Mesenteric fat pad (tissue), 1 donor: ENCODE data around the gene SMARCA2. TPM values are rescaled to one million over a fixed set of nuclear protein-coding genes. Genes with fewer than 3 reads are reported as not detected.

Source experiments
- DNase-seq: peaks from one replicate; pipeline ENCODE4 v3.0.0-alpha.2; 2020; ENCODE audit warnings: low spot score
- total RNA-seq: library from RNA; stranded (reverse); fragmentation: NEBNext Ultra II Directional; extraction: Animal tissue kit (Norgen Biotek cat#: 25700); gene quantifications from one replicate; pipeline ENCODE4 v1.2.1, GENCODE V29; 2021
- donor health status: DM: yes; HTN: yes; CAD: no.

Gene SMARCA2
- total RNA-seq, 1 donor from 2014 or later, result 136 TPM

GRCh38 chr9:2086971-2087370 is 71.8 kb downstream of the SMARCA2 start:
- no peak for DNase-seq

GRCh38 chr9:2087500-2088313 is 72.6 kb downstream of the SMARCA2 start:
- no peak for DNase-seq

GRCh38 chr9:2093920-2094597 is 78.9 kb downstream of the SMARCA2 start:
- no peak for DNase-seq

- DNase-seq, result no peak
Measured at GRCh38 chr9:2096376-2096970, 81.3 kb downstream of the SMARCA2 start.

DNA sequence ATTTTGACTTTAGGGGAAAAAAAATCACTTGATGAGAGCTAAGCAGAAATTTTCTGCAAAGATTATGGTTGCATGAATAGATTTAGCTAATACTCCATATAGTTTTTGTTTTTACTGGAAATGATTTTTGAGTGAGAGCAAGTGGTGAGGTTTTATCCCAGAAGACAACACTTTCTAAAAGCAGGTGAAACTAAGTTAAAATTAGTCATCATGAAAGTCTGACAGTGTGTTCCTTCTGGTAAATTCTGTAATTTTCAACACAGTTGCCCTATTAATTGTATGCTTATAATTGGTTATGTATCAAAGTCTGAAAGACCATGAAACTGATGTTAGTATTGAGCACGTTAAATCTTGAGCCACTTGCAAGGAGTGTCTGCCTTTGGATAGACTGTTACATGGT is 91.5 kb downstream of the SMARCA2 start:
- DNase-seq, result no peak

- no peak for DNase-seq
Measured at GRCh38 chr9:2107906-2108451, 92.8 kb downstream of the SMARCA2 start.

DNA sequence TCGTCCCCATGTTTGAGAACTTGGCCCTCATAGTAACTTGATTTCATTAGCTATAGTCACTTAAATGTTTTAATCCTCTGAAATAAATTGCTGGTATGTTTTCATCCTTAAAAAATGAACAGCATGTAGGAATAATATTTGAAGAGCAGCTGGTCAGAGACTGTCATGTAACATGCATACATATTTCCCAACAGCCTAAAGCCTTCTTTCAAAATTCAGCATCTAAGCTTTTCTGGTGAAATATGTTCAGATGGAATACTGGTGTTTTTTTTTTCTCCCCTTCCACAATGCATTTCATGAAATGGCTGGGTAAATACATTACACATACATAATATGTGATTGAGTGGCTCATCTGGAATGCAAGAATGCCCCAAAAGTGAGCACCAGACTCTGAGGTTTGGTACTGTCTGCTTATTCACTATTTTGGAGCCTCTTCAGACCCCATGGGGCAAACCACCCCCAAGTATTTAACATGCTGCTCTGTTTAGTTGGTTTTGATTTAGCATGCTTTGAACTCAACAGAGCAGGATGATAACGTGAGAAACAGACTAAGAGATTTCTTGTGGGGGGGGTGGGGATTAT is 94.0 kb downstream of the SMARCA2 start:
- no peak for DNase-seq

GRCh38 chr9:2110036-2110435 is 94.9 kb downstream of the SMARCA2 start:
- DNase-seq, result no peak

DNA sequence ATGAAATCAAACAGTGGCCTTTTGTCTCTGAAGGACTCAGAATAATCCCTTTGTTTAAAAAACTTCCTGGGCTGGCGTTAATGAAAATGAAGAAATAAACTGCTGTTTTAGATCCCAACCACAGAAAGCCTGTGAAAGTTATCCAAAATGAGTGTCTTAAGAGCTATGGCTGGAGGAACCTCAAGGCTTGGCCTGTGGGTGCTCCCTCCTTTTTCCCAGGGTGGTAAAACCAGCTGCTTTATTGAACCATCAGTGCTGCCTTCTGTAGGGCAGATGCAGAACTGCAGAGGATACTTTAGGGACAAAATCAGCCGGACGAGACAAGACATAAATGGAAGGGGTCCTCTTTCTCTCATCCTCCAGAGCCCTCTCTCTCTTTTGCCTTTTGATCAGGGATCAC is 100.9 kb downstream of the SMARCA2 start:
- DNase-seq, result no peak

GRCh38 chr9:2117527-2117926 is 102.4 kb downstream of the SMARCA2 start:
- DNase-seq, result no peak

- DNase-seq, result no peak
Measured at GRCh38 chr9:2119566-2119965, 104.4 kb downstream of the SMARCA2 start.

- no peak for DNase-seq
Measured at GRCh38 chr9:2120926-2121689, 106.0 kb downstream of the SMARCA2 start.

DNA sequence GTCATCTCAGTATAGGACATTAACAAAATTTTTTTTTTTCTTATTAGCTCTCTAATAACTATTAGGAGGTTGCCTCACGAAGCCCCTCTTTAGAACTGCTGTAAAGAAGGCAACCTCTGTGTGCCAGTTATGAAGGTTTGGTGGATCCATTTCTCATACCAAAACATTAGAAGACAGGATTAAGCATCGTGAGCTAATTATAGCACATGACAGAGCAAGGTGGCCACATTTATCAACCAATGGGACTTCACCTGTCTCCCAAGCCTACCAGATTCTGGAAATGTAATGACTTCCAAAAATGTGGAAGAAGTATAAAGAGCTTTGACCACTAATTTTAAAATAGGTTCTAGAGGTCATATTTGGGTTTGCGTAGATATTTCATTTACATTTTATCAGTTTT is 107.2 kb downstream of the SMARCA2 start:
- DNase-seq, result no peak

DNA sequence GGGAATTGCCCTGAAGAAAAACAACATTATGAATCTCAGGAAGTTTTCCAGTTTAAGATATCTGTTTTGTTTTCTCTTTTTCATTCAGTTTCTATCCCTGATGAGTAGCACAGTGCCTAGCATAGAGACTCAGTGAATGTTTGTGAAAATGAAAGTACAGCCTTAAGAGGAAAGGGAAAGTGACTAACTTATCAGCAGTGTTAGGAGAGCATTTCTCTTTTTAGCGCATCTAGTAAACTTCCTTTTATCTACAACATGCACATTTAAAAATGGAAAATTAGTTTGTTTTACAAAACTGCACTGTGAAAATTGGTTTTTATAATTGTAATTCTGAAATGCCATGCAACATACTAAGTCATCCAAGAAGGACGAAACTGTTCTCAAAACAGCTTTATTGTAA is 110.8 kb downstream of the SMARCA2 start:
- DNase-seq, result no peak

DNA sequence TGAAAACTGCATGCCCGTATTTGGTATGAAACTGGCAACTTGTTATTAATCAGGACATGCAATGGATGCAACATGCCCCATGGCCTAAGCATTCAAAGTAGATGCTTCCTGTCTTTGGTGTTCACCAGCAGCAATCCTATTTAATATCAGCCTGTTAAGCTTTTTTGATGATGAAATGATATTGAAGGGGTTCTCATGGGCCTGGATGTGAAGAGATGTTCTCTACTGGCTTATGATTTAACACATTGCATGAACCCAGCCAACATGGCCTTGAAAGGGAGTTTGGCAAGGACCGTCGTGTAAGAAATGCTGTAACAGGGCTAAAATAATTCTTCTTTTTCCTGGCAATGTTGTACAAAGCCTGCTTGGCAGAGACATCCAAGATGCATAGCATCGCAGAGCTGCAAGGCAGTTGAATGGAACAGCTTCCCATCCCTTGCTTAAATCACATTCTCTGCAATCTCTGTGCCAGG is 111.2 kb downstream of the SMARCA2 start:
- DNase-seq, result no peak

DNA sequence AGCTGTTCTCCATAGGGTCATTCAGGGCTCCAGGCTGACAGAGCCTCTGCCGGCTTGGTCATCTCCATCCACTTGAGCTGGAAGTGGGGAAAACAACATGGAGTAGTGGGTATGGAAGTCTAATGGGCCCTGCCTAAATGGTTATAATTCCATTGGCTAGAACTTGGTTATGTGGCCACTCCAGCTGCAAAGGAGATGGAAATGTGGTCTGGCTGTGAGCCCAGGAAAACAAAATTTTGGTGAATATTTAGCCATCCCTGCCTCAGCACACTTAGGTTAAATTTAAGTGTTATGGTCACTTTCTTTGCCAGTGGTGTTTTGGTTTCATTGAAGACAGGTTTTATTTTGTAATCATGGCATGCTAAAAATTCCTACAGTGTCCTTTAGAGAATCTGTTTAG is 112.3 kb downstream of the SMARCA2 start:
- DNase-seq, result no peak

- no peak for DNase-seq
Measured at GRCh38 chr9:2128141-2128540, 113.0 kb downstream of the SMARCA2 start.

DNA sequence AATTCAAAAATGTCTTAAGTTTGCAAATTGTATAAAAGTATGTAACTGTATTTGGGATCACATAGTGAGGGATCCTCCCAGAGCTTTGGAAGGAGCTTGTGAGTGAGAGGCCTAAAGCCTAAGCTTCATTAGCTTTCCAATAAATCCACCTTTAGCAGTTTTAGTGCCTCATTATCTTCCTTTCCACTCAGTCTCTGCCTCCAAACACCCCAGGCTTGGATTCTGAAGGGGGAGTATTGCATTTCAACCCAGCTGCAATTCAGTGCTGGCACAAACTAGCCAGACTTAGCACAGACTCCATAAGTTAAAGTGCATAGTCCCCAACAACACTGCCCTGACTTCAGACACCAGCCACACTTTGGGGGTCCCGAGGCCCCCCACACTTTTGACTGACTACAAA is 113.5 kb downstream of the SMARCA2 start:
- DNase-seq, result no peak

DNA sequence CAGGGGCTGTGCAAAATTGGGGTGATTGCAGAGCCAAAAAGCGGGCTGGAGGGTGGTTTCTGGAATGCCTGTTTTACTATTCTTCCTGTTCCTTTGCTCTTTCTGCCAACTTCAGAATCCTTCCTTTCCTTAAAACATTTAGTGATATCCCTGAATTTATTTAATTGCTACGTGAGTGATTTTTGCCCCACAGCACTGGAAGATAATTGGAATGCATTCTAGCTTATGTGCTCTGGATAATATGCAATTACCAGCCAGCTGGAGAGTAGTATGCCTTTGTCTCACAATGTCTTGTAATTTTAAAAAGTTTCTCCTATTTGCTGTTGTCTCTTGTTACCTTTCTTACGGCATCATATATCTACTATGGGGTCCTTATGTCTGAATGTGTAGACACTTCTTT is 115.8 kb downstream of the SMARCA2 start:
- DNase-seq, result no peak

GRCh38 chr9:2132484-2133082 is 117.4 kb downstream of the SMARCA2 start:
- DNase-seq, result no peak
